Sigmoid colon (tissue), 7 donors: Measurements from ENCODE around the gene RABL2A. TPM values are rescaled to one million over a fixed set of nuclear protein-coding genes. Genes with fewer than 3 reads are reported as not detected.
"Not testable (repeated sequence)": the region's sequence is repeated elsewhere in the genome, so short reads cannot be mapped to it uniquely, and the experiment has no call there.

Experiments
- DNase-seq: peaks from one replicate; pipeline ENCODE4 v3.0.0-alpha.2; 2019
- H3K27ac ChIP-seq, 4 donors: fragments of 200-600 bp; sonication (generic); one replicate each; pipeline ENCODE4 v1.5.1; 2016 to 2019; ENCODE audit warnings: mild to moderate bottlenecking in 1 of 4
- H3K27me3 ChIP-seq, 3 donors: fragments of 200-600 bp; sonication (generic); one replicate each; pipeline ENCODE4 v1.5.1; 2019; ENCODE audit warnings: mild to moderate bottlenecking in 1 of 3
- H3K36me3 ChIP-seq, 4 donors: fragments of 200-600 bp; sonication (generic); one replicate each; pipeline ENCODE4 v1.5.1; 2016 to 2019
- H3K4me1 ChIP-seq, 4 donors: fragments of 200-600 bp; sonication (generic); one replicate each; pipeline ENCODE4 v1.5.1; 2017 to 2019
- H3K4me3 ChIP-seq, 4 donors: fragments of 200-600 bp; sonication (generic); one replicate each; pipeline ENCODE4 v1.5.1; 2017 to 2019; ENCODE audit warnings: mild to moderate bottlenecking in 2 of 4, moderate library complexity in 1 of 4
- H3K9me3 ChIP-seq, 4 donors: fragments of 200-600 bp in 3 of 4; sonication (generic) in 3 of 4; one replicate each; pipeline versions ENCODE4 v1.5.1 to v1.6.1; 2013 to 2019
- CTCF ChIP-seq, 4 experiments: fragments of 450-650 bp in 3 of 4; fragments of 200-600 bp in 1 of 4; IDR thresholded peaks; one replicate each; pipeline ENCODE4 v1.5.1; 2016 to 2019; ENCODE audit warnings: antibody characterized with exemption in 4 of 4, mild to moderate bottlenecking in 3 of 4, moderate library complexity in 2 of 4
- POLR2AphosphoS5 ChIP-seq, 4 donors: sonication (generic); formaldehyde crosslinking; IDR thresholded peaks; one replicate each; pipeline ENCODE4 v1.6.1; 2017; ENCODE audit warnings: antibody characterized with exemption in 4 of 4
- WGBS, 2 donors: extraction: QIAGEN DNeasy Blood & Tissue Kit; methylation state at CpG; one replicate each; pipeline ENCODE4 v1.1.7; 2013; 5-methylcytosine and 5-hydroxymethylcytosine counted together
- intact Hi-C: fragments of 100-400 bp; cut with DNase I; formaldehyde crosslinking; loops from one replicate; pipeline ENCODE4 v1.15.1; 2023
- polyA plus RNA-seq, 3 donors: library from polyadenylated mRNA; stranded (reverse); fragments of 200-250 nt; gene quantifications; one replicate each; pipeline ENCODE4 v1.2.3, GENCODE V29; 2013
- total RNA-seq, 4 donors: library from RNA; depleted of rRNA; stranded (reverse); fragments of >200 nt; gene quantifications; one replicate each; pipeline ENCODE4 v1.1.0, GENCODE V29; 2016
- donor health status: healthy with polysubstance abuse.
- donor health status: Bipolar disorder and iron deficiency.
- donor health status: healthy.

Gene RABL2A
- total and polyA plus RNA-seq, 7 donors, result 5.8 to 15.2 (median 7.8) TPM

- Histone ChIP-seq H3K4me3 (peak overlapping the region; percentile 48 to 66 (median 59)), H3K27ac (peak overlapping the region; percentile 88 to 93 (median 92))
- intact Hi-C loops, H3K36me3 ChIP-seq, H3K4me1 ChIP-seq, H3K9me3 ChIP-seq, H3K27me3 ChIP-seq: not testable (repeated sequence)
- peak; percentile 96 for DNase-seq
- TF ChIP-seq CTCF (IDR thresholded peaks at IDR 0.05) (peak; percentile 100), POLR2AphosphoS5 (IDR thresholded peaks at IDR 0.05) (peak; percentile 33 to 79 (median 58))
- WGBS, 2 donors, result 1 to 10% methylated on average over 20 of the region's 20 CpGs
Measured at GRCh38 chr2:113604085-113604477, 23.0 kb upstream of the RABL2A start.

- H3K4me1 ChIP-seq, H3K36me3 ChIP-seq, H3K27me3 ChIP-seq, H3K4me3 ChIP-seq, intact Hi-C loops, DNase-seq, H3K9me3 ChIP-seq: not testable (repeated sequence)
- H3K27ac ChIP-seq, result peak overlapping the region in 3 of 4 donors; percentile 88 to 93 (median 91)
- 12 to 67% methylated on average over 5 of the region's 5 CpGs for WGBS, 2 donors
Measured at GRCh38 chr2:113604661-113605060, 22.4 kb upstream of the RABL2A start.

DNA sequence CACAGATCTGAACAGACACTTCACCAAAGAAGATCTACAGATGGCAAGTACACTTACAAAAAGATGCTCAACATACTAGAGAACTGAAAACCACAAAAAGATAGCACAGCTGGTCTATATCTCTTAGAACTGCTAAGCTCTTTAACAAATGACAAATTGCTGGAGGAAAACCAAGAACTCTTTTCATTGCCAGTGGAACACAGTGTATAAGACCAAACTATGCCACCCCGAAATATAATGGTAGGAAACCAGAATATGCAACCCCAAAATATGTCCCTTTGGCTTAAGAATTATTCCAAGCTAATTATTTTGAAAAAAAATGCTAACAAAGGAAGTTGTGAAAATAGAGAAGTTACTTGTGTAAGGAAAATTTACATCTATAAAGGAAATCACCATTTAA lies 21.0 kb upstream of the RABL2A start:
- H3K9me3 ChIP-seq, H3K36me3 ChIP-seq, H3K4me1 ChIP-seq, H3K4me3 ChIP-seq, H3K27me3 ChIP-seq, H3K27ac ChIP-seq, DNase-seq, intact Hi-C loops: not testable (repeated sequence)
- 67 to 84% methylated on average over 1 of the region's 1 CpG for WGBS, 2 donors

DNA sequence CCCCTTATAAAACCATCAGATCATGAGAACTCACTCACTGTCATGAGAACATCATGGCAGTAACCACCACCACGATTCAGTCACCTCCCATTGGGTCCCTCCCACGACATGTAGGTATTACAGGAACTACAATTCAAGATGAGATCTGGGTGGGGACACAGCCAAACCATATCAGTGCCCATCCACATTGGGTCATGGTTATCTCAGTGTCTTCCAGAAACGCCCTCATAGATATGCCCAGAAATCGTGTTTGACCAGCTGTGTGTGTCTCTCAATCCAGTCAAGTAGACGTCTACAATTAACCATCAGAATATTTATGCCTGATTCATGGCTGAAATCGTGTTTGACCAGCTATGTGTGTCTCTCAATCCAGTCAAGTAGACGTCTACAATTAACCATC lies 17.2 kb upstream of the RABL2A start:
- intact Hi-C loops, H3K9me3 ChIP-seq, H3K4me3 ChIP-seq, DNase-seq, H3K27ac ChIP-seq, H3K4me1 ChIP-seq, H3K27me3 ChIP-seq, H3K36me3 ChIP-seq: not testable (repeated sequence)
- WGBS, 2 donors, result 85 to 89% methylated on average over 7 of the region's 7 CpGs

DNA sequence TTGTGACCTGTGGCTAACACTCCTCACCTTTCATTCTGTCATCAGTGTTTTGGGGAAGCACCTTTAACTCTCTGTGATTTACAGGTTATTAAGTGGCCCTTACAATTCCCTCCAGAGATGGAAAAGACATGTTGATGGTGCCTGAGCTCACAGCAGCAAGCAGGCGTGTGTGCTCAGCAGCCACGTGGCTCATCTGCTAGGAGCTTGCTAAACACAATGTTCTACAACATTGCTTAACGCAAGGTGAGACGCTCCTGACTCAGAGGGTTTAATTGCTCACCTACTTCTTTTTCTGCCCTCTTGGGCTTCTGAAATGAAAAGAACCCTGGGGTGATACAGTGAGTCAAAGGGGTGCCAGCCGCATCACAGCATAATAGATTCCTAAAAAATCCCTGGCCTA lies 6.1 kb upstream of the RABL2A start:
- 91 to 92% methylated on average over 4 of the region's 5 CpGs for WGBS, 2 donors
- H3K27ac ChIP-seq, intact Hi-C loops, H3K27me3 ChIP-seq, DNase-seq, H3K4me3 ChIP-seq, H3K4me1 ChIP-seq, H3K9me3 ChIP-seq, H3K36me3 ChIP-seq: not testable (repeated sequence)

GRCh38 chr2:113625906-113626305 lies 1.2 kb upstream of the RABL2A start:
- H3K27ac ChIP-seq, intact Hi-C loops, H3K27me3 ChIP-seq, DNase-seq, H3K4me3 ChIP-seq, H3K9me3 ChIP-seq: not testable (repeated sequence)
- Histone ChIP-seq H3K4me1 (peaks cover 0 to 12% (median 4%) of the 10 kb centered on the region in 4 donors), H3K36me3 (peaks cover 0 to 11% (median 0%) of the 10 kb centered on the region in 4 donors)
- 52 to 58% methylated on average over 10 of the region's 10 CpGs for whole genome bisulfite sequencing, 2 donors

- H3K27ac ChIP-seq, H3K27me3 ChIP-seq, DNase-seq, H3K9me3 ChIP-seq, intact Hi-C loops, H3K4me3 ChIP-seq, H3K4me1 ChIP-seq: not testable (repeated sequence)
- WGBS, 2 donors, result 80 to 92% methylated on average over 4 of the region's 4 CpGs
- H3K36me3 ChIP-seq, result peaks cover 0 to 25% (median 0%) of the 10 kb centered on the region in 4 donors
Measured at GRCh38 chr2:113632849-113633345, 5.8 kb downstream of the RABL2A start.

GRCh38 chr2:113635358-113635757 lies 8.3 kb downstream of the RABL2A start:
- 88 to 93% methylated on average over 12 of the region's 12 CpGs for WGBS, 2 donors
- intact Hi-C loops, H3K4me3 ChIP-seq, H3K27ac ChIP-seq, H3K4me1 ChIP-seq, H3K9me3 ChIP-seq, DNase-seq, H3K27me3 ChIP-seq: not testable (repeated sequence)
- H3K36me3 ChIP-seq, result peaks cover 0 to 19% (median 0%) of the 10 kb centered on the region in 4 donors

DNA sequence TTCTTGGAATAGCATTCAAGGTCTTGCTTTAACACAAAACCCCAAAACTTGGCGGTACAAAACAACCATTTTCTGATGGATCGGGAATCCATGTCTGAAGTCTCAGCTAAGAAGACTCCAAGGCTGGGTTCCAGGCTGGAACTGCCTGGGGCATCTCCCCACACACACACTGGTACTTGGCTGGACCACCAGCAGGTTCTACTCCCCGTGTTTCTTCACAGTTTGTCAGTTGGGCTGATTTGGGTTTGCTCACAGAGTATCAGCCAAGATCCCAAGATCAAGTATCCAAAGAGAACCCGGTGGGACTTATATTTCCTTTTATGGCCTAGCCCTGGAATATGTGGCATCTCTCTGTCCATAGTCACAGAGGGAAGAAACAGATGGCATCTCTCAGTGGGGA lies 9.2 kb downstream of the RABL2A start:
- H3K36me3 ChIP-seq, result peaks cover 0 to 14% (median 0%) of the 10 kb centered on the region in 4 donors
- H3K4me3 ChIP-seq, intact Hi-C loops, H3K9me3 ChIP-seq, H3K27me3 ChIP-seq, H3K27ac ChIP-seq, H3K4me1 ChIP-seq, DNase-seq: not testable (repeated sequence)
- WGBS, 2 donors, result 97 to 98% methylated on average over 4 of the region's 4 CpGs

- H3K36me3 ChIP-seq, H3K4me1 ChIP-seq, H3K27ac ChIP-seq, H3K27me3 ChIP-seq, intact Hi-C loops, H3K4me3 ChIP-seq, H3K9me3 ChIP-seq, DNase-seq: not testable (repeated sequence)
- whole genome bisulfite sequencing, 2 donors, result 91 to 92% methylated on average over 3 of the region's 3 CpGs
Measured at GRCh38 chr2:113638084-113638483, 11.0 kb downstream of the RABL2A start.

GRCh38 chr2:113646217-113646616 lies 19.2 kb downstream of the RABL2A start:
- intact Hi-C loops, H3K27ac ChIP-seq, H3K27me3 ChIP-seq, H3K4me1 ChIP-seq, H3K9me3 ChIP-seq, H3K36me3 ChIP-seq, H3K4me3 ChIP-seq, DNase-seq: not testable (repeated sequence)
- 93 to 98% methylated on average over 2 of the region's 2 CpGs for WGBS, 2 donors

- H3K27ac ChIP-seq, H3K4me3 ChIP-seq, H3K4me1 ChIP-seq, H3K27me3 ChIP-seq, intact Hi-C loops, DNase-seq, H3K36me3 ChIP-seq, H3K9me3 ChIP-seq: not testable (repeated sequence)
- WGBS, 2 donors, result 60 to 75% methylated on average over 8 of the region's 14 CpGs
Measured at GRCh38 chr2:113650834-113651815, 24.1 kb downstream of the RABL2A start.
